Astrocyte (in vitro differentiated cells and primary cell): ENCODE results near the gene ADH1A. TPM values are rescaled to one million over a fixed set of nuclear protein-coding genes. Genes with fewer than 3 reads are reported as not detected.

ENCODE experiments used
- DNase-seq: peaks from one replicate; pipeline ENCODE4 v3.0.0-alpha.2; 2010; ENCODE audit warnings: low read depth
- FAIRE-seq: peaks from 2 replicates; lab custom pipeline; 2011; peaks lifted over from hg19 to GRCh38; lab: Jason Lieb, UNC
- H2AFZ ChIP-seq: 2 replicates; pipeline ENCODE4 v1.6.0; 2012; ENCODE audit warnings: low read depth, low read length, inconsistent platforms
- H3K27ac ChIP-seq: 2 replicates; pipeline ENCODE4 v1.5.1; 2011; ENCODE audit warnings: low read depth, low read length, inconsistent platforms
- H3K27me3 ChIP-seq: 2 replicates; pipeline ENCODE4 v1.6.0; 2011; ENCODE audit warnings: low read length, inconsistent platforms; ENCODE audit not compliant: insufficient read depth
- H3K36me3 ChIP-seq: 2 replicates; pipeline ENCODE4 v1.5.1; 2011; ENCODE audit warnings: low read length, inconsistent platforms; ENCODE audit not compliant: insufficient read depth
- H3K4me1 ChIP-seq: 2 replicates; pipeline ENCODE4 v1.5.1; 2011; ENCODE audit warnings: low read length, inconsistent platforms; ENCODE audit not compliant: insufficient read depth
- H3K4me2 ChIP-seq: 2 replicates; pipeline ENCODE4 v1.6.0; 2012; ENCODE audit warnings: low read length, inconsistent platforms
- H3K4me3 ChIP-seq: 2 replicates; pipeline ENCODE4 v1.5.1; 2011; ENCODE audit warnings: low read depth, mild to moderate bottlenecking, low read length, inconsistent platforms; ENCODE audit not compliant: insufficient read depth
- H3K79me2 ChIP-seq: 2 replicates; pipeline ENCODE4 v1.6.0; 2012; ENCODE audit warnings: mild to moderate bottlenecking, low read length, inconsistent platforms; ENCODE audit not compliant: insufficient read depth
- H3K9ac ChIP-seq: 2 replicates; pipeline ENCODE4 v1.6.0; 2012; ENCODE audit warnings: mild to moderate bottlenecking, low read length, inconsistent platforms
- H3K9me3 ChIP-seq: 2 replicates; pipeline ENCODE4 v1.5.1; 2012; ENCODE audit warnings: low read depth, mild to moderate bottlenecking, low read length, inconsistent platforms; ENCODE audit not compliant: insufficient read depth
- H4K20me1 ChIP-seq: 2 replicates; pipeline ENCODE4 v1.6.0; 2012; ENCODE audit warnings: low read length, inconsistent platforms; ENCODE audit not compliant: insufficient read depth
- H3K27ac Mint-ChIP-seq: one replicate; pipeline ENCODE4 v1.8.0; 2021; ENCODE audit warnings: mild to moderate bottlenecking, mixed read lengths; ENCODE audit not compliant: unreplicated experiment
- H3K27me3 Mint-ChIP-seq: one replicate; pipeline ENCODE4 v1.8.0; 2021; ENCODE audit warnings: low read depth, mixed read lengths; ENCODE audit not compliant: unreplicated experiment
- H3K36me3 Mint-ChIP-seq: one replicate; pipeline ENCODE4 v1.8.0; 2021; ENCODE audit warnings: low read depth, mixed read lengths; ENCODE audit not compliant: unreplicated experiment
- H3K4me1 Mint-ChIP-seq: one replicate; pipeline ENCODE4 v1.8.0; 2021; ENCODE audit warnings: low read depth, mixed read lengths; ENCODE audit not compliant: unreplicated experiment
- H3K4me3 Mint-ChIP-seq: one replicate; pipeline ENCODE4 v1.8.0; 2021; ENCODE audit warnings: mild to moderate bottlenecking, moderate library complexity, mixed read lengths; ENCODE audit not compliant: unreplicated experiment
- H3K9me3 Mint-ChIP-seq: one replicate; pipeline ENCODE4 v1.8.0; 2021; ENCODE audit warnings: mild to moderate bottlenecking, mixed read lengths; ENCODE audit not compliant: unreplicated experiment
- EZH2 ChIP-seq: IDR thresholded peaks from 2 replicates; pipeline ENCODE4 v1.6.1; 2012; ENCODE audit warnings: mild to moderate bottlenecking, low read length, inconsistent platforms; ENCODE audit not compliant: insufficient read depth
- total RNA-seq: library from RNA; stranded (reverse); gene quantifications from 2 replicates; pipeline ENCODE4 v1.2.1, GENCODE V29; 2021
- TF ChIP-seq, protein P1 (sequence below): IDR thresholded peaks from 2 replicates; pipeline ENCODE4 v1.5.1; 2011; ENCODE audit warnings: low read depth, mild to moderate bottlenecking, inconsistent platforms, low read length, moderate library complexity; ENCODE audit not compliant: insufficient read depth

Gene ADH1A
- total RNA-seq, 1 donor from 2014 or later = not detected

DNA sequence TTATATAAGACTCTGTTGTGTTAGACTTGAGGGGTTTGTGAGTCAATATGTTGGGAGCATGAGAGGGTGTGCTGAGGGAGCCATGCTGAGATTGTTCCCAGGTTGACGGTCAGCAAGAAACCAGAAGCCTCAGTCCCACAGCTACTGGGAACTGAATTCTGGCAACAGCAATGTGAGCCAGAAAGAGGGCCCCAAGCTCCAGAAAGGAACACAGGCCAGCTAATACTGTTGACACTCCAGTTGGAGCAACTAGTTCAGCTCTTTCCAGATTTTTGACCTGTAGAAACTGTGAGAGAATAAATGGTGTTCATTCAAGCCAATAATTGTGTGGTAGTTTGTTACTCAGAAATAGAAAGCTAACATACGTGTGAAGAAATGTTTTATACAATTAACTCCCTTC, 17.1 kb downstream of the ADH1A start:
- DNase-seq (no peak), FAIRE-seq (no peak)
- H3K36me3 ChIP-seq = no peaks in the 10 kb centered on the region
- no peak overlapping the region for H3K4me3 ChIP-seq
- no peak for TF ChIP-seq EZH2
- TF ChIP-seq, protein P1, sequence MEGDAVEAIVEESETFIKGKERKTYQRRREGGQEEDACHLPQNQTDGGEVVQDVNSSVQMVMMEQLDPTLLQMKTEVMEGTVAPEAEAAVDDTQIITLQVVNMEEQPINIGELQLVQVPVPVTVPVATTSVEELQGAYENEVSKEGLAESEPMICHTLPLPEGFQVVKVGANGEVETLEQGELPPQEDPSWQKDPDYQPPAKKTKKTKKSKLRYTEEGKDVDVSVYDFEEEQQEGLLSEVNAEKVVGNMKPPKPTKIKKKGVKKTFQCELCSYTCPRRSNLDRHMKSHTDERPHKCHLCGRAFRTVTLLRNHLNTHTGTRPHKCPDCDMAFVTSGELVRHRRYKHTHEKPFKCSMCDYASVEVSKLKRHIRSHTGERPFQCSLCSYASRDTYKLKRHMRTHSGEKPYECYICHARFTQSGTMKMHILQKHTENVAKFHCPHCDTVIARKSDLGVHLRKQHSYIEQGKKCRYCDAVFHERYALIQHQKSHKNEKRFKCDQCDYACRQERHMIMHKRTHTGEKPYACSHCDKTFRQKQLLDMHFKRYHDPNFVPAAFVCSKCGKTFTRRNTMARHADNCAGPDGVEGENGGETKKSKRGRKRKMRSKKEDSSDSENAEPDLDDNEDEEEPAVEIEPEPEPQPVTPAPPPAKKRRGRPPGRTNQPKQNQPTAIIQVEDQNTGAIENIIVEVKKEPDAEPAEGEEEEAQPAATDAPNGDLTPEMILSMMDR = no peak
- no peaks in the 10 kb centered on the region for H3K36me3 Mint-ChIP-seq
- no peaks in the 10 kb centered on the region for H3K27me3 ChIP-seq
- no peaks in the 10 kb centered on the region for H3K79me2 ChIP-seq
- no peak overlapping the region for H3K27ac ChIP-seq
- H3K9ac ChIP-seq = no peak overlapping the region
- H3K27me3 Mint-ChIP-seq = no peaks in the 10 kb centered on the region
- H3K9me3 Mint-ChIP-seq = no peaks in the 10 kb centered on the region
- H3K4me2 ChIP-seq = no peak overlapping the region
- H4K20me1 ChIP-seq = no peaks in the 10 kb centered on the region
- no peaks in the 10 kb centered on the region for H3K9me3 ChIP-seq
- H3K4me1 ChIP-seq = no peaks in the 10 kb centered on the region
- no peaks in the 10 kb centered on the region for H3K4me1 Mint-ChIP-seq
- no peak overlapping the region for H2AFZ ChIP-seq
- H3K4me3 Mint-ChIP-seq = no peak overlapping the region
- no peak overlapping the region for H3K27ac Mint-ChIP-seq

DNA sequence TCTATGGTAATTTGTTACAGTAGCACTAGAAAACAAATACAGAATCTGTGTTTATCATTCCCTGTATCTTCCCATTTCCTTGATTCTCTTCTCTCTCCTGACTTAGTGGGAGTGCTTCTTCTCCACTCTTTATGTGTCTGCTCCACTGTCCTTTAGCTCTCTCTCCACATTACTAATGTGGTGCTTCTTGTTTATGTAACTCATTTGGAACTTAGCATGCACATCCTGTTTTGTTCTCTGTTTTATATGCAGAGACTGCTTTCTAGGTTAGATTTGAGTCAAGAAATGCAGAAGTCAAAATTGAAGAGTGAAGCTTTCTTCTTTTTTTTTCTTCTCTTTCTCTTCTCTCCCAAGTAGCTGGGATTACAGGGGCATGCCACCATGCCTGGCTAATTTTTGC, 25.9 kb downstream of the ADH1A start:
- Mint-ChIP-seq H3K4me3 (no peak overlapping the region), H3K9me3 (peaks cover 7% of the 10 kb centered on the region), H3K27ac (no peak overlapping the region), H3K4me1 (no peaks in the 10 kb centered on the region), H3K27me3 (no peaks in the 10 kb centered on the region), H3K36me3 (peaks cover 2% of the 10 kb centered on the region)
- no peak overlapping the region for H3K27ac ChIP-seq
- DNase-seq (no peak), FAIRE-seq (no peak)
- H3K4me1 ChIP-seq = no peaks in the 10 kb centered on the region
- H4K20me1 ChIP-seq = no peaks in the 10 kb centered on the region
- H2AFZ ChIP-seq = no peak overlapping the region
- no peak overlapping the region for H3K4me2 ChIP-seq
- TF ChIP-seq, protein P1 = no peak
- TF ChIP-seq EZH2 = no peak
- H3K4me3 ChIP-seq = no peak overlapping the region
- H3K79me2 ChIP-seq = no peaks in the 10 kb centered on the region
- H3K27me3 ChIP-seq = no peaks in the 10 kb centered on the region
- no peaks in the 10 kb centered on the region for H3K9me3 ChIP-seq
- H3K9ac ChIP-seq = no peak overlapping the region
- H3K36me3 ChIP-seq = no peaks in the 10 kb centered on the region

DNA sequence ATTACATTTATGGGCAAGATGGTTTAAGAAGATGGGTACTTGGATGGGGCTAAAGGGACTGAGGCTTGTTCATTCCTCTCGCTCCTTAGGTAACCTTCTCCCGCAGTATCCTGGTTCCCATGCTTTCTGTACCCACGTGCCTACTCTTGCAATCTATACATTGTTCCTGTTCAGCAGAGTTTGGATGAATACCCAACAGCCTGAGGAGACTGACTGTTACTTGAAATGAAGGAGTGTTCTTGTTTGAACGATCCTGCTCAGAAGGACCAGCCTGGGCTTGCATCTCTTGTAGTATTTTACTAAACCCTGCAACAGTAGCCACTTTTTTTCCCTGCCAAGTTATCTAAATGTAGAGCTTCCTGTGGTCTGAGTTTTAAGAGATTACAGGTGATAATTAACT, 38.0 kb downstream of the ADH1A start:
- Histone ChIP-seq H3K27me3 (no peaks in the 10 kb centered on the region), H3K4me1 (no peaks in the 10 kb centered on the region), H3K79me2 (no peaks in the 10 kb centered on the region), H3K4me3 (no peak overlapping the region), H3K9ac (no peak overlapping the region), H3K4me2 (no peak overlapping the region), H2AFZ (no peak overlapping the region), H3K36me3 (no peaks in the 10 kb centered on the region), H4K20me1 (no peaks in the 10 kb centered on the region), H3K27ac (no peak overlapping the region), H3K9me3 (no peaks in the 10 kb centered on the region)
- Mint-ChIP-seq H3K4me3 (no peak overlapping the region), H3K9me3 (no peaks in the 10 kb centered on the region), H3K36me3 (no peaks in the 10 kb centered on the region), H3K27me3 (no peaks in the 10 kb centered on the region), H3K27ac (no peak overlapping the region), H3K4me1 (no peaks in the 10 kb centered on the region)
- FAIRE-seq (no peak), DNase-seq (no peak)
- TF ChIP-seq EZH2 = no peak
- TF ChIP-seq, protein P1 = no peak
